Measurements from ENCODE around the gene NPBWR2. TPM values are rescaled to one million over a fixed set of nuclear protein-coding genes. Genes with fewer than 3 reads are reported as not detected.

NPBWR2 gene
- total RNA-seq, 1 experiment from 2014 or later = not detected

DNA sequence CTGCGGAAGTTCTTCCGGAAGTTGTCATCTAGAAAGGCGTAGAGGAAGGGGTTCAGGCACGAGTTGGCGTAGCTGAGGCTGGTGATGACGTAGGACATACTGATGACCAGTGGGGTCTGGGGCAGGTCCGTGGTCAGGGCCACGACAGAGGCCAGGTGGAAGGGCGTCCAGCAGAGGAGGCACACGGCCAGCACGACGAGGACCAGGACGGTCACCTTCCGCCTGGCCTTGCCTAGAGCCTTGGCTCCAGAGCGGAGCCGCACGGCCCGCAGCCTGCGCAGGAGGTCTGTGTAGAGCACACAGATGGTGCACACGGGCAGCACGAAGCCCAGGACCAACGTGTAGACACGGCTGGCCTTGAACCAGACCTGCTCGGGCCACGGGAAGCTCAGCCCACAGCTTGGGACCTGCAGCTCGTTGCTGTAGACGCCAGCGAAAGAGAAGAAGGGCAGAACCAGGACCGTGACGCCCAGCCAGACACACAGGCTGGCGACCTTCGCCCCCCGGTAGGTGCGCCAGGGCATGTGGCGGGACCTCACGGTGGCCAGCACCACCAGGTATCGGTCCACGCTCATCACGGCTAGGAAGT is 1.4 kb downstream of the NPBWR2 start:
- H3K4me3 Mint-ChIP-seq = no peak overlapping the region
- ChIA-PET POLR2A (no interaction called here), CTCF (interaction anchor here (1.1 to 2.5 kb wide), 2 partner anchors 14 to 23 kb away, joined by 3 to 16 read pairs; no protein-coding TSS in a partner anchor)
- DNase-seq (ENCODE audit: low spot score) (peak; percentile 8), ATAC-seq (no peak)
- H3K27me3 Mint-ChIP-seq (ENCODE audit: low read depth) = peaks cover 22% of the 10 kb centered on the region
- no peaks in the 10 kb centered on the region for H3K9me3 Mint-ChIP-seq
- no peak overlapping the region; the same call in 1 of the 2 replicates for H3K27ac Mint-ChIP-seq
- TF ChIP-seq TCF7 (CRISPR knock-in tag; IDR thresholded peaks at IDR 0.05; ENCODE audit: low read depth) = peak; percentile 78; the same call in 1 of the 2 replicates
- no peak for TF ChIP-seq FOXP1 (CRISPR knock-in tag; IDR thresholded peaks at IDR 0.05; ENCODE audit: borderline replicate concordance)
- H3K36me3 Mint-ChIP-seq = no peaks in the 10 kb centered on the region
- H3K4me1 Mint-ChIP-seq = peaks cover 8% of the 10 kb centered on the region

DNA sequence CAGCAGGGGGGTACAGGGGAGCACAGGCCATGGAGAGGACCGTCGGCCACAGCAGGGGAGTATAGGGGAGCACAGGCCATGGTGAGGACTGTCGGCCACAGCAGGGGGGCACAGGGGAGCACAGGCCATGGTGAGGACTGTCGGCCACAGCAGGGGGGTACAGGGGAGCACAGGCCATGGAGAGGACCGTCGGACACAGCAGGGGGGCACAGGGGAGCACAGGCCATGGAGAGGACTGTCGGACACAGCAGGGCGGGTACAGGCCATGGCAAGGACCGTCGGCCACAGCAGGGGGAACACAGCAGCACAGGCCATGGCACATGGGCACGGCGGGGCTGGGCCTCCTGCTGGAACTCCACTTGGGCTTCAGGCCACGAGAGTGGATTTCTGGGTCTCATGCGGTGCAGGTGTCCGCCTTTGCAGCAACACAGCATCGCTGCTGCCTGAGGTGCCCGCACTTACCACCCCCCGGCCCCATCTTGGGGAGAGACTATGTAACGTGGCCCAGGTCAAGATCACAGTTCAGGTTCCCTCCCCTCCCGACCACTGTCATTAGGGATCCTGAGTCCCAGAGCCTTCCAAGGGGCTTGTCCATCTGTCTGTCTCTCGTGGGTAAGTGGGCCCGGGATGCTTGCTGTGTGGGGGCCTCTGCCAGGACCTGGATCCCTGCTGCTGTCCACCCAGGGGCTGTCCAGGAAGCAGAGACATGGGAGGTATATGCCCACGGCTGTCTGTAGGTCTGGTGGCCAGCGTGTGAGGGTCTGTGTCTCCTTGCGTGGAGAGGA is 2.5 kb downstream of the NPBWR2 start:
- CTCF ChIA-PET = interaction anchor here (0.8 to 1.5 kb wide), 4 partner anchors 21 to 101 kb away, joined by 3 to 11 read pairs (median 4); partner anchors contain the start of genes LKAAEAR1, OPRL1 and RGS19
- H3K4me1 Mint-ChIP-seq = peaks cover 8% of the 10 kb centered on the region
- ATAC-seq = no peak
- no peak overlapping the region for H3K4me3 Mint-ChIP-seq
- peaks cover 22% of the 10 kb centered on the region for H3K27me3 Mint-ChIP-seq (ENCODE audit: low read depth)
- DNase-seq (ENCODE audit: low spot score) = no peak
- POLR2A ChIA-PET = no interaction called here
- TF ChIP-seq ZBTB21 (CRISPR knock-in tag; IDR thresholded peaks at IDR 0.05; ENCODE audit: borderline replicate concordance) = no peak
- peak; percentile 58; the same call in 1 of the 2 replicates for TF ChIP-seq ZNF263 (CRISPR knock-in tag; IDR thresholded peaks at IDR 0.05; ENCODE audit: low read depth)
- TF ChIP-seq, protein P1, sequence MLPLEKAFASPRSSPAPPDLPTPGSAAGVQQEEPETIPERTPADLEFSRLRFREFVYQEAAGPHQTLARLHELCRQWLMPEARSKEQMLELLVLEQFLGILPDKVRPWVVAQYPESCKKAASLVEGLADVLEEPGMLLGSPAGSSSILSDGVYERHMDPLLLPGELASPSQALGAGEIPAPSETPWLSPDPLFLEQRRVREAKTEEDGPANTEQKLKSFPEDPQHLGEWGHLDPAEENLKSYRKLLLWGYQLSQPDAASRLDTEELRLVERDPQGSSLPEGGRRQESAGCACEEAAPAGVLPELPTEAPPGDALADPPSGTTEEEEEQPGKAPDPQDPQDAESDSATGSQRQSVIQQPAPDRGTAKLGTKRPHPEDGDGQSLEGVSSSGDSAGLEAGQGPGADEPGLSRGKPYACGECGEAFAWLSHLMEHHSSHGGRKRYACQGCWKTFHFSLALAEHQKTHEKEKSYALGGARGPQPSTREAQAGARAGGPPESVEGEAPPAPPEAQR (CRISPR knock-in tag; IDR thresholded peaks at IDR 0.05) = no peak
- TF ChIP-seq NFE2L1 (CRISPR knock-in tag; IDR thresholded peaks at IDR 0.05) = no peak
- H3K36me3 Mint-ChIP-seq = no peaks in the 10 kb centered on the region
- no peaks in the 10 kb centered on the region for H3K9me3 Mint-ChIP-seq
- H3K27ac Mint-ChIP-seq = no peak overlapping the region

DNA sequence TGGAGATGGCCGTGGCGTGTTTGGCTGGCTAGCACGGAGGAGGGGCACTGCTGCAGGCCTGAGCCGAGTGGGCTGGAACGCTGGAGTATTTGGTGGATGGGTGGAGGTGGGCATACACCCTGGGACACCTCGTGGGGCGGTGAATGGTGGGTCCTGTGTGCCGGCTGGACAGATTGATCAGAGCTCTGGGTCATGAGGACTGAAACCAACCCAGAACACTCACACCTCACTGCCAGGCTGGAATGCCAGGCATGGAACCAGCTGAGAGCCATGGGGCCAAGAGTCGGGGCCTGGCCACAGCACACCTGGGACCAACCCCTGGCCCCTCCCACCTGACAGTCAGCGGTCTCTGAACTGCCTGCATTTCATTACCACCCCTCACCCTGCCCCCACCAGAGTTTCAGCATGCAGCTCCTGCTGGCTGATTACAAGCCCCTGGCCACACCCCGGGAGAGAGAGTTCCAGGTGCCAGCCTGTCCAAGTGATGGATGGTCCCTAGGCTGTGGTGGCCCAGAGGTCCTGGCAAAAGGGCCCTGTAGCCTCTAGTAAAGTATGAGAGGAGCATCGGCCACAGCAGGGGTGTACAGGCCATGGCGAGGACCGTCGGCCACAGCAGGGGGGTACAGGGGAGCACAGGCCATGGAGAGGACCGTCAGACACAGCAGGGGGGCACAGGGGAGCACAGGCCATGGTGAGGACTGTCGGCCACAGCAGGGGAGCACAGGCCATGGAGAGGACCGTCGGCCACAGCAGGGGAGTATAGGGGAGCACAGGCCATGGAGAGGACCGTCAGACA is 3.3 kb downstream of the NPBWR2 start:
- ChIA-PET CTCF (interaction anchor here (0.8 to 1.5 kb wide), 3 partner anchors 20 to 102 kb away, joined by 3 to 11 read pairs (median 5); partner anchors contain the start of genes LKAAEAR1, OPRL1 and RGS19), POLR2A (no interaction called here)
- Mint-ChIP-seq H3K9me3 (no peaks in the 10 kb centered on the region), H3K27ac (no peak overlapping the region; the same call in 1 of the 2 replicates), H3K27me3 (ENCODE audit: low read depth) (peaks cover 22% of the 10 kb centered on the region), H3K36me3 (no peaks in the 10 kb centered on the region), H3K4me1 (peaks cover 8% of the 10 kb centered on the region), H3K4me3 (no peak overlapping the region)
- ATAC-seq = no peak
- peak; percentile 35 for DNase-seq (ENCODE audit: low spot score)
- TF ChIP-seq, protein P2, sequence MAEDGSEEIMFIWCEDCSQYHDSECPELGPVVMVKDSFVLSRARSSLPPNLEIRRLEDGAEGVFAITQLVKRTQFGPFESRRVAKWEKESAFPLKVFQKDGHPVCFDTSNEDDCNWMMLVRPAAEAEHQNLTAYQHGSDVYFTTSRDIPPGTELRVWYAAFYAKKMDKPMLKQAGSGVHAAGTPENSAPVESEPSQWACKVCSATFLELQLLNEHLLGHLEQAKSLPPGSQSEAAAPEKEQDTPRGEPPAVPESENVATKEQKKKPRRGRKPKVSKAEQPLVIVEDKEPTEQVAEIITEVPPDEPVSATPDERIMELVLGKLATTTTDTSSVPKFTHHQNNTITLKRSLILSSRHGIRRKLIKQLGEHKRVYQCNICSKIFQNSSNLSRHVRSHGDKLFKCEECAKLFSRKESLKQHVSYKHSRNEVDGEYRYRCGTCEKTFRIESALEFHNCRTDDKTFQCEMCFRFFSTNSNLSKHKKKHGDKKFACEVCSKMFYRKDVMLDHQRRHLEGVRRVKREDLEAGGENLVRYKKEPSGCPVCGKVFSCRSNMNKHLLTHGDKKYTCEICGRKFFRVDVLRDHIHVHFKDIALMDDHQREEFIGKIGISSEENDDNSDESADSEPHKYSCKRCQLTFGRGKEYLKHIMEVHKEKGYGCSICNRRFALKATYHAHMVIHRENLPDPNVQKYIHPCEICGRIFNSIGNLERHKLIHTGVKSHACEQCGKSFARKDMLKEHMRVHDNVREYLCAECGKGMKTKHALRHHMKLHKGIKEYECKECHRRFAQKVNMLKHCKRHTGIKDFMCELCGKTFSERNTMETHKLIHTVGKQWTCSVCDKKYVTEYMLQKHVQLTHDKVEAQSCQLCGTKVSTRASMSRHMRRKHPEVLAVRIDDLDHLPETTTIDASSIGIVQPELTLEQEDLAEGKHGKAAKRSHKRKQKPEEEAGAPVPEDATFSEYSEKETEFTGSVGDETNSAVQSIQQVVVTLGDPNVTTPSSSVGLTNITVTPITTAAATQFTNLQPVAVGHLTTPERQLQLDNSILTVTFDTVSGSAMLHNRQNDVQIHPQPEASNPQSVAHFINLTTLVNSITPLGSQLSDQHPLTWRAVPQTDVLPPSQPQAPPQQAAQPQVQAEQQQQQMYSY (CRISPR knock-in tag; IDR thresholded peaks at IDR 0.05) = no peak
- TF ChIP-seq JUN (CRISPR knock-in tag; IDR thresholded peaks at IDR 0.05) (no peak), NR1H2 (CRISPR knock-in tag; IDR thresholded peaks at IDR 0.05) (no peak), SMAD3 (CRISPR knock-in tag; IDR thresholded peaks at IDR 0.05; ENCODE audit: borderline replicate concordance) (no peak)
- TF ChIP-seq, protein P3, sequence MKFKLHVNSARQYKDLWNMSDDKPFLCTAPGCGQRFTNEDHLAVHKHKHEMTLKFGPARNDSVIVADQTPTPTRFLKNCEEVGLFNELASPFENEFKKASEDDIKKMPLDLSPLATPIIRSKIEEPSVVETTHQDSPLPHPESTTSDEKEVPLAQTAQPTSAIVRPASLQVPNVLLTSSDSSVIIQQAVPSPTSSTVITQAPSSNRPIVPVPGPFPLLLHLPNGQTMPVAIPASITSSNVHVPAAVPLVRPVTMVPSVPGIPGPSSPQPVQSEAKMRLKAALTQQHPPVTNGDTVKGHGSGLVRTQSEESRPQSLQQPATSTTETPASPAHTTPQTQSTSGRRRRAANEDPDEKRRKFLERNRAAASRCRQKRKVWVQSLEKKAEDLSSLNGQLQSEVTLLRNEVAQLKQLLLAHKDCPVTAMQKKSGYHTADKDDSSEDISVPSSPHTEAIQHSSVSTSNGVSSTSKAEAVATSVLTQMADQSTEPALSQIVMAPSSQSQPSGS (CRISPR knock-in tag; IDR thresholded peaks at IDR 0.05; ENCODE audit: borderline replicate concordance, low read depth) = no peak

Measured in WTC11 (cell line).